B cell (primary cell): ENCODE results near the gene PLD5. TPM values are rescaled to one million over a fixed set of nuclear protein-coding genes. Genes with fewer than 3 reads are reported as not detected.

ENCODE experiments used
- ATAC-seq: fragments of 200-7000 bp; cut with Tn5 transposase; one replicate; pipeline ENCODE4 v1.10.0; 2021; ENCODE audit warnings: low read depth, mild to moderate bottlenecking, moderate number of reproducible peaks, moderate library complexity
- CTCF ChIA-PET: fragments of 350-600 bp; sonication (Branson Sonifier 250); formaldehyde crosslinking; loops from one replicate; lab custom pipeline; 2021; ENCODE audit warnings: antibody characterized with exemption, inconsistent platforms; lab: Charles Lee
- POLR2A ChIA-PET: fragments of 350-600 bp; sonication (Branson Sonifier 250); formaldehyde crosslinking; loops from one replicate; lab custom pipeline; 2021; ENCODE audit warnings: antibody characterized with exemption; lab: Charles Lee
- DNase-seq: peaks from one replicate; pipeline ENCODE4 v3.0.0; 2013
- H2AFZ ChIP-seq: 2 replicates; pipeline ENCODE4 v1.6.1; 2012; ENCODE audit warnings: mild to moderate bottlenecking, low read depth, low read length; ENCODE audit not compliant: insufficient read depth, poor library complexity, severe bottlenecking
- H3K27ac ChIP-seq, 2 donors: 1 replicate in 1 of 2; 2 replicates in 1 of 2; pipeline ENCODE4 v1.5.1; 2012 to 2013; ENCODE audit warnings: low read length in 2 of 2, mild to moderate bottlenecking in 2 of 2, moderate library complexity in 1 of 2
- H3K27me3 ChIP-seq, 4 experiments: fragments of 200-600 bp in 1 of 4; sonication (generic) in 1 of 4; replicated peaks in 1 of 4; 1 replicate in 2 of 4; 2 replicates in 2 of 4; pipeline versions ENCODE4 v1.6.1 to v1.7.0; 2013 to 2016; ENCODE audit warnings: low read length in 3 of 4, mild to moderate bottlenecking in 2 of 4, mixed read lengths in 1 of 4, moderate library complexity in 1 of 4; ENCODE audit not compliant: insufficient read depth in 4 of 4, control insufficient read depth in 3 of 4; ENCODE audit errors: control extremely low read depth in 1 of 4
- H3K36me3 ChIP-seq, 2 experiments: replicated peaks in 1 of 2; 1 replicate in 1 of 2; 2 replicates in 1 of 2; pipeline versions ENCODE4 v1.6.1 to v1.7.1; 2013; ENCODE audit warnings: low read length in 1 of 2; ENCODE audit not compliant: insufficient read depth in 2 of 2, control insufficient read depth in 1 of 2; ENCODE audit errors: control extremely low read depth in 1 of 2, extremely low read depth in 1 of 2
- H3K4me1 ChIP-seq, 2 donors: fragments of 200-600 bp in 1 of 2; sonication (generic) in 1 of 2; 1 replicate in 1 of 2; 2 replicates in 1 of 2; pipeline versions ENCODE4 v1.5.1 to v1.6.1; 2013 to 2017; ENCODE audit warnings: low read length in 2 of 2; ENCODE audit not compliant: control insufficient read depth in 2 of 2, insufficient read depth in 2 of 2
- H3K4me2 ChIP-seq: replicated peaks from 2 replicates; pipeline ENCODE3; 2012; ENCODE audit warnings: mild to moderate bottlenecking, low read depth, low read length; ENCODE audit not compliant: poor library complexity, severe bottlenecking
- H3K4me3 ChIP-seq, 5 experiments: fragments of 200-600 bp in 1 of 5; sonication (generic) in 1 of 5; 1 replicate in 3 of 5; 2 replicates in 2 of 5; pipeline versions ENCODE4 v1.5.1 to v1.7.0; 2011 to 2016; ENCODE audit warnings: low read length in 4 of 5, mild to moderate bottlenecking in 4 of 5, low read depth in 2 of 5, control low read depth in 1 of 5, moderate library complexity in 1 of 5; ENCODE audit not compliant: insufficient read depth in 1 of 5; ENCODE audit errors: control extremely low read depth in 1 of 5, extremely low read depth in 1 of 5
- H3K79me2 ChIP-seq: fragments of 200-600 bp; sonication (generic); one replicate; pipeline ENCODE4 v1.6.0; 2016; ENCODE audit warnings: low read length; ENCODE audit not compliant: control insufficient read depth, insufficient read depth
- H3K9ac ChIP-seq: fragments of 200-600 bp; sonication (generic); 2 replicates; pipeline ENCODE4 v1.6.1; 2017; ENCODE audit warnings: mild to moderate bottlenecking, low read length, moderate library complexity
- H3K9me3 ChIP-seq, 3 donors: one replicate each; pipeline versions ENCODE4 v1.6.1 to v1.7.1; 2013; ENCODE audit warnings: low read length in 2 of 3; ENCODE audit not compliant: control insufficient read depth in 2 of 3, insufficient read depth in 1 of 3; ENCODE audit errors: control extremely low read depth in 1 of 3
- H4K20me1 ChIP-seq: 2 replicates; pipeline ENCODE4 v1.6.0; 2012; ENCODE audit warnings: mild to moderate bottlenecking, low read length; ENCODE audit not compliant: insufficient read depth, control insufficient read depth, poor library complexity, severe bottlenecking
- H3K27ac Mint-ChIP-seq: one replicate; pipeline ENCODE4 v1.8.0; 2021; ENCODE audit warnings: mixed read lengths
- H3K27me3 Mint-ChIP-seq: one replicate; pipeline ENCODE4 v1.8.0; 2021; ENCODE audit warnings: mixed read lengths
- H3K4me1 Mint-ChIP-seq: one replicate; pipeline ENCODE4 v1.8.0; 2021; ENCODE audit warnings: mixed read lengths
- H3K4me3 Mint-ChIP-seq: one replicate; pipeline ENCODE4 v1.8.0; 2021; ENCODE audit warnings: mixed read lengths
- H3K9me3 Mint-ChIP-seq: one replicate; pipeline ENCODE4 v1.8.0; 2022; ENCODE audit warnings: mixed read lengths; ENCODE audit not compliant: insufficient read depth
- CTCF ChIP-seq: fragments of 200-600 bp; IDR thresholded peaks from one replicate; pipeline ENCODE4 v1.8.0; 2022; ENCODE audit warnings: antibody characterized with exemption, mild to moderate bottlenecking
- EZH2 ChIP-seq: IDR thresholded peaks from 2 replicates; pipeline ENCODE4 v1.6.1; 2012; ENCODE audit warnings: borderline replicate concordance, low read depth, mild to moderate bottlenecking, moderate library complexity, low read length; ENCODE audit not compliant: insufficient read depth, poor library complexity, severe bottlenecking
- WGBS: methylation state at CpG from one replicate; pipeline ENCODE4 v1.1.5; 2013; ENCODE audit warnings: missing lambda C conversion rate; ENCODE audit not compliant: insufficient coverage; 5-methylcytosine and 5-hydroxymethylcytosine counted together
- intact Hi-C: fragments of 100-400 bp; cut with micrococcal nuclease; formaldehyde crosslinking; loops from one replicate; pipeline ENCODE4 v1.10.0; 2022
- polyA plus RNA-seq: library from polyadenylated mRNA; depleted of rRNA; stranded (reverse); fragments of >200 nt; gene quantifications from 2 replicates; pipeline ENCODE4 v1.2.3, GENCODE V29; 2012
- small RNA-seq: library from RNA; depleted of rRNA; stranded (forward); fragments of <200 nt; gene quantifications from one replicate; pipeline ENCODE3, GENCODE V24; 2012; ENCODE audit warnings: low replicate concordance, low read depth; ENCODE audit not compliant: insufficient read length
- total RNA-seq, 2 donors: library from RNA; stranded (reverse); fragments of 120-200 nt in 1 of 2; gene quantifications; 1 replicate in 1 of 2; 2 replicates in 1 of 2; pipeline versions ENCODE4 v1.2.3 to v1.2.4, GENCODE V29; 2013 to 2022

PLD5 gene
- total and polyA plus RNA-seq, 2 donors (not counting 1 experiment from before 2014, with no cell fraction given), result 0.37 to 1.9 TPM

- ChIA-PET POLR2A (no interaction called here), CTCF (no interaction called here)
- Mint-ChIP-seq H3K27ac (no peak overlapping the region), H3K27me3 (peaks cover 32% of the 10 kb centered on the region), H3K4me1 (no peaks in the 10 kb centered on the region), H3K4me3 (no peak overlapping the region), H3K9me3 (no peaks in the 10 kb centered on the region)
- Histone ChIP-seq H3K4me3 (no peak overlapping the region), H3K36me3 (no peaks in the 10 kb centered on the region), H4K20me1 (no peaks in the 10 kb centered on the region), H3K9ac (no peak overlapping the region), H3K79me2 (no peaks in the 10 kb centered on the region), H3K9me3 (no peaks in the 10 kb centered on the region), H3K27me3 (no peaks in the 10 kb centered on the region), H3K27ac (no peak overlapping the region), H3K4me1 (no peaks in the 10 kb centered on the region), H2AFZ (no peak overlapping the region), H3K4me2 (no peak overlapping the region)
- no peak for ATAC-seq
- no peak for DNase-seq
- TF ChIP-seq CTCF, result no peak
- TF ChIP-seq EZH2, result no peak
- 78% methylated on average over 3 of the region's 4 CpGs for WGBS
- intact Hi-C loops, result no loop called here
Measured at GRCh38 chr1:242033447-242033846, 491.1 kb downstream of the PLD5 start.

Small RNAs within 50 kb of the gene (small RNA-seq; reads per million reads assigned to genes)
- gene AL360271.2 (not detected), gene RN7SKP12 (not detected)
